Activated CD4-positive, alpha-beta memory T cell treated with anti-CD3 and anti-CD28 coated beads for 36 hours (primary cell): ENCODE data around the gene RCBTB2. TPM values are rescaled to one million over a fixed set of nuclear protein-coding genes. Genes with fewer than 3 reads are reported as not detected.

Source experiments
- total RNA-seq, 2 experiments: library from RNA; stranded (reverse); gene quantifications; one replicate each; pipeline ENCODE4 v1.2.3, GENCODE V29; 2021

Gene RCBTB2
- total RNA-seq, 2 experiments from 2014 or later, result 1.5 to 1.8 TPM

Other genes starting within 250 kb of the RCBTB2 start
- 10 to 100 TPM; 26.5 to 28.8 TPM for gene RB1, start 229.3 kb downstream of the RCBTB2 start, total RNA-seq
- gene LPAR6, start 120.0 kb downstream of the RCBTB2 start, total RNA-seq, result 1 to 10 TPM; 8.8 TPM
- 1 to 10 TPM; 2.1 to 2.4 TPM for gene CYSLTR2, start 120.8 kb upstream of the RCBTB2 start, total RNA-seq